ELF-1 (cell line): ENCODE results near the gene CPM.
A peak's percentile ranks its signal among the peaks of the same experiment; 100 is the strongest.
"Not testable (repeated sequence)": the region's sequence is repeated elsewhere in the genome, so short reads cannot be mapped to it uniquely, and the experiment has no call there.

Source experiments
- DNase-seq: peaks from one replicate; pipeline ENCODE4 v3.0.0-alpha.2; 2016; ENCODE audit warnings: low read depth, low spot score

Gene CPM

DNA sequence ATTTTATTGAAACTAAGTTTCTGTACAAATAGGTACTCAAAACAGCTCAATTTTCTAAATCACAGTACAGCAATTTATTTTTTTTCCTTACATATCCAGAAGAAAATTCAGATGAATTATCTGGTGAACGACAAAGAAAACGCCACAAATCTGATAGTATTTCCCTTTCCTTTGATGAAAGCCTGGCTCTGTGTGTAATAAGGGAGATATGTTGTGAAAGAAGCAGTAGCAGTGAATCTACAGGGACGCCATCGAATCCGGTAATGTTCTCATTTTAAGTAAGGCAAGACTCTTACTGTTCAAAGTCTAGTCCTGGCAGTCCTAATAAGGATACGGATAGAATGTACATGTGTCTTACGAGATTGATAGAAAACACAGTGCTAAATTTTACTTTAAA lies 104.3 kb downstream of the CPM start:
- no peak for DNase-seq

DNA sequence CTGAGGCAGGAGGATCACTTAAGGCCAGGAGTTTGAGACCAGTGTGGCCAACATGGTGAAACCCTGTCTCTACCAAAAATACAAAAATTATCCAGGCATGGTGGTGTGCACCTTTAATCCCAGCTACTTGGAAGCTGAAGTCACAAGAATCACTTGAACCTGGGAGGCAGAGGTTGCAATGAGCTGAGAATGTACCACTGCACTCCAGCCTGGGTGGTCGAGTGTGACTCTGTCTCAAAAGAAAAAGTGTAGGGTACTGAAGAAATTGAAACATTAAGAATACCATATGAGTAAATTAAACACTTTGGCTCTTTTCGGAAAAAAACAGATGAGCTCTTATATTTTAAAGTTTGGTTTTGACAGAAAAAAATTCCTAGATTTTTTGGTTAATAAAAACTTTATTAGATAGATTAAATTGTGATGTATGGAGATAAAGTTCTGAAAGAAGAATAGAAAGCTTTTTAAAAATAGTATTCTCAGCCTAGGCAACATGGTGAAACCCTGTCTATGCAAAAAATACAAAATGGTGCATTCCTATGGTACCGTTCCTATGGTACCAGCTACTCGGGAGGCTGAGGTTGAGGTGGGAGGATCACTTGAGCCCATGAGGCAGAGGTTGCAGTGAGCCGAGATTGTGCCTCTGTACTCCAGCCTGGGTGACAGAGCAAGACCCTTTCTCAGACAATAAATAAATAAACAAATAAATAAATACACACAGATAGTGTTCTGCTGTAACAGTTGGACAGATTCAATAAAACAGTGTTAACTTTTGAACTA lies 104.9 kb downstream of the CPM start:
- no peak for DNase-seq

DNA sequence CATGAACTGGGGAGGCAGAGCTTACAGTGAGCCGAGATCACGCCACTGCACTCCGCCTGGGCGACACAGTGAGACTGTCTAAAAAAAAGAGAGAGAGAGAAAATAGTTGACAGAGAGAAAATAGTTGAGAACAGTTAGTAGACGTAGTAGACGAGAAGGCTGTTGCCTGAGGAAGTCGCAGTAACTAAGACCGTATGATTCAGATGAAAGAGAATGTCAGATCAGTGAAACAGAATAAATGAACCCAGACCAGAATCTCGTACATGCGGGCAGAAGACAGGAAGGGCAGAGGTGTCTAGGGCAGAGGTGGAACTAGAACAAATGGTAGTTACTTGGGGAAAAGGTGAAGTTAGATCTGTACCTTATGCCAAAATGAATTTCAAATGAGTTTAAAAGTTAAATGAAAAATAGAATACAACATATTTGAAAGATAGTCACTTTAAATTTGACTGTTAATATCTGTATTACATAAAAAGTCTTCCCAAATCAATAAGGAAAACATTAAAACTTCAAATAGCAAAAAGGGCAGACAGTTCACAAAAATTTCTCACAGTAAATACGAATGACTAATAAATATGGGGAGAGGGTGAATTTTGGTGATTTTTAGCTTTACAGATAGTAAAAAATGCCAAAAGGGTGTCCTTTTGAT lies 107.3 kb downstream of the CPM start:
- no peak for DNase-seq

DNA sequence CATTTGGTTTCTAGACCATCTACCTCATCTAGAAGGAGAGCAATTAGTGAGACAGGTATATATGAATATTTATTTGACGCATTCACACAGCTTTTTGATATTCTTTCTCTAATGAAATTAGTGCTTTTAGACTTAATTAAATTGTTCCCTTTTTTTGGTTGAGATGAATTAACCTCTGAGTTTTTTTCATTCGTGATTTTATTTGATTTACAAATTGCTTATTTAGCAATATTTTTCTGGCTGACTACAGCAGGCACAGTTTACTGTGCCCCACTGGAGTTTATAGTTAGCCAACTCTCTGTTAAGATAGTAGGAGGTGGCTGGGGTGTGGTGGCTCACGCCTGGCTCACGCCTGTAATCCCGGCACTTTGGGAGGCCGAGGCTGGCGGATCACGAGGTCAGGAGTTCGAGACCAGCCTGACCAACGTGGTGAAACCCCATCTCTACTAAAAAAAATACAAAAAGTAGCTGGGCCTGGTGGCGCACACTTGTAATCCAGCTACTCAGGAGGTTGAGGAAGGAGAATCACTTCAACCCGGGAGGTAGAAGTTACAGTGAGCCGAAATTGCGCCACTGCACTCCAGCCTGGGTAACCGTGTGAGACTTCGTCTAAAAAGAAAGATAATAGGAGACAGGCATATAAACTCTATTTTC lies 108.2 kb downstream of the CPM start:
- no peak for DNase-seq

DNA sequence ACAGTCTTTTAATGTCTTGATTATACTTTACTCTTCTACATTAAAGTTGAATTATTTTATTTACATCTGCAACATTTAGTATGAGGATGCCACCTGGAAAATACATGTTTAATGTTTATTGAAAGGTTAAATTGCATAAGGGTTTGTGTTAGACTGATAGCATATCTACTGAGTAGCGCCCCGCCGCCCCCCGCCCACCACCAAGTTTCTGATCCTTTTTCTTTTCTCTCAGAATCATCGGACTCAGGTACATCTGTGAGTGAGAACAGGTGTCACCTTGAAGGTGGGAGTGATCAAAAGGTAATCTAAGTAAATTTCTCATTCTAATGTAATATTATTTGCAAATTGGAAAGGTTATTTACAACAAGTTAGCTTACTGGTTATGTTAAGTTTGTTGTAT lies 108.8 kb downstream of the CPM start:
- no peak for DNase-seq

DNA sequence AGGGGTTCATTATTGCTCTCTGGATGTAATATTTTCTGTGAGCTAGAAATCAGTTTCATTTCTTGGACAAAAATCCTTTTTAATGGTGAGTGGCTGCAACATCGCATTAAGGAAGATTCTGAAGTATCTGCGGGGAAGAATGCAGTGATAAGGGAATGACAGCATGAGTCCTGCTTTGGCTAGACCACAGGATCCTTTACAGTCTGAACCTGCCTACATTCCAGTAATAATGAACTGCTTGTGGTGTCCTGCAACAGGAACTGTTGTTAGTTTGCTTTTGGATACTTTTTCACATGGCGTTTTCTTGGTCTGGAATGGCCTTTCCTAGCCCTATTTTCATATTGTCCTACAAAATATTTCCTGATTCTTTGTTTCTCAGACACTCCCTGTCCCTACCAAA lies 109.3 kb downstream of the CPM start:
- DNase-seq = no peak

GRCh38 chr12:68821357-68822188 lies 111.4 kb downstream of the CPM start:
- no peak for DNase-seq

DNA sequence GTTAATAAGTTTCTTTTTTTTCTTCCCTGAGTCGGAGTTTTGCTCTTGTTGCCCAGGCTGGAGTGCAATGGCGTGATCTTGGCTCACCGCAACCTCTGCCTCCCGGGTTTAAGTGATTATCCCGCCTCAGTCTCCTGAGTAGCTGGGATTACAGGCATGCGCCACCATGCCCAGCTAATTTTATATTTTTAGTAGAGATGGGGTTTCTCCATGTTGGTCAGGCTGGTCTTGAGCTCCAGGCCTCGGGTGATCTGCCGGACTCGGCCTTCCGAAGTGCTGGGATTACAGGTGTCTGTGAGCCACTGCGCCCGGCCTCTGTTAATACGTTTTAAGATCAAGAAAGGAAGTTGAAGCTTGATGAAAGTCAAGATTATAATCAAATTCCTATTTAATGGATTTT lies 113.5 kb downstream of the CPM start:
- DNase-seq = not testable (repeated sequence)

GRCh38 chr12:68815928-68816800 lies 116.8 kb downstream of the CPM start:
- DNase-seq = no peak

GRCh38 chr12:68815232-68815927 lies 117.6 kb downstream of the CPM start:
- DNase-seq = no peak

- DNase-seq = no peak
Measured at GRCh38 chr12:68814490-68815231, 118.3 kb downstream of the CPM start.

GRCh38 chr12:68813242-68813593 lies 119.8 kb downstream of the CPM start:
- DNase-seq = no peak

DNA sequence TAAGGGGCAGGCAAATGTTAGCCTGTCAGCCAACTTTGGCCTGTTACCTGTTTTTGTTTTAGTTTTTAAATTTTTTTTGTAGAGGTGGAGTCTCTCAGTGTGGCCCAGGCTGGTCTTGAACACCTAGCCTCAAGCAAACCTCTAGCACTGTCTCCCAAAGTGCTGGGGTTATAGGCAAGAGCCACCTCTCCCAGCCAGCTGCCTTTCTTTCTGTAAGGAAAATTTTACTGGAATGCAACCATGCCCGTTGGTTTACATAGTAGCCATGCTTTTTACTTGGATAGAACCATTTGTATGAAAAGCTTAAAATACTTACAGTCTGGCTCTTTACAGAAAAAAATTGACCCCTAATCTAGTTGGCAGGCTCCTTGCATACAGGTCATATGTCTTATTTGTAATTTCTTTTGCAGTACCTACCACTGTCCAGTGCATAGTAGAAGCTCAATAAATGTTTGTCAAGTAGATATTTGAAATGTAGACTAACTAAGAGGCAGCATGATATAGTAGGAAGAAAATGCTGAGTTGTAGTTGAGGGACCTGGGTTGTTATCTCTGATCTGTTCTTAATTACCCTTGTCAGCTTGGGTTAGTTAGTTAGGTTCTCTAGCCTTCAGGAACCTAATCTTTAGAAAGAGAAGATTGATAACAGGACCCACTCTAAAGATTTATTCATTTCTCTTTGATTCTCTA lies 120.3 kb downstream of the CPM start:
- DNase-seq = peak; percentile 33

GRCh38 chr12:68811573-68811972 lies 121.4 kb downstream of the CPM start:
- DNase-seq = not testable (repeated sequence)

DNA sequence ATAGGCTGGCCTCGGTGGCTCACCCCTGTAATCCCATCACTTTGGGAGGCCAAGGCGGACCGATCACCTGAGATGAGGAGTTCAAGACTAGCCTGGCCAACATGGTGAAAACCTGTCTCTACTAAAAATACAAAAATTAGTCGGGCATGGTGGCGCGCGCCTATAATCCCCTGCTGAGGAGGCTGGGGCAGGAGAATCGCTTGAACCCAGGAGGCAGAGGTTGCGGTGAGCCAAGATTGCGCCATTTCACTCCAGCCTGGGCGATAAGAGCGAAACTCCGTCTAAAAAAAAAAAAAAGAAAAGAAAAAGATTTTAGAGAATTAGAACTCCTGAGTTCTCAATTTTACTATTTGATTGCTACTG lies 123.0 kb downstream of the CPM start:
- not testable (repeated sequence) for DNase-seq

DNA sequence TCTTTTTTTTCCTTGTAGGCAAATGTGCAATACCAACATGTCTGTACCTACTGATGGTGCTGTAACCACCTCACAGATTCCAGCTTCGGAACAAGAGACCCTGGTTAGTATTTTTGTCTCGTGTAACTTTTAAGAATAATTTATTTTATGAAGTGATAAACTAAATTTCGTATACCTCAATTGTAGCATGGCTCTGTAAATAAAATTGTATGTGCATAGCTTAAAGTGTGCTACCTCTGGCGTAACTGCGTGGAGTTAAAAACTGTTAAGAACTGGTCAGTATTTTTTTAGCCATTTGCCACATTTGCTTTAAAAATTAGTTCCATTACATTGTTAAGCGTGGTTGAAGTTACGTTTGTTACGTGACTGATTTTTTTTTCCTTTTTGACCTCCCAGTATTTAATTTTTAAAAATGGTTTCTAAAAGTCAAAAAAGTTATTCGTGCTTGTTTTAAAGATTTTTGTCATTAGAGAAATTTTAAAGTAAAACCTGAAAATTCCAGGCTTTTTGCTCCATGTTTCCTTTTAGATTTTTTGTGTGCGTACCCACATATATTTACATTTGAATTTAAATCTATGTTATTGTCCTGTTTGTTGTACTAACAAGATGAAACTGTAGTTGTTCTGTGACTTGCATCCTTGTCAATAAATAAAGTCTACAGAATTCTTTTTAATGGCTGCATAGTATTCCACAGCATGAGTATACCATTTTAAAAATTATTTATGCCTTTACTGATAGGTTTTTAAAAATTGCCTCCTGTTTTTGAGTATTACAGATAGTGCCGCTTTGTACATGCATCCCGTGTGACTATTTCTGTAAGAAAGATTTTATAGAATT lies 123.6 kb downstream of the CPM start:
- DNase-seq = no peak

GRCh38 chr12:68808388-68809189 lies 124.4 kb downstream of the CPM start:
- peak; percentile 84 for DNase-seq
